ENCODE data around the gene RPL10A.

DNA sequence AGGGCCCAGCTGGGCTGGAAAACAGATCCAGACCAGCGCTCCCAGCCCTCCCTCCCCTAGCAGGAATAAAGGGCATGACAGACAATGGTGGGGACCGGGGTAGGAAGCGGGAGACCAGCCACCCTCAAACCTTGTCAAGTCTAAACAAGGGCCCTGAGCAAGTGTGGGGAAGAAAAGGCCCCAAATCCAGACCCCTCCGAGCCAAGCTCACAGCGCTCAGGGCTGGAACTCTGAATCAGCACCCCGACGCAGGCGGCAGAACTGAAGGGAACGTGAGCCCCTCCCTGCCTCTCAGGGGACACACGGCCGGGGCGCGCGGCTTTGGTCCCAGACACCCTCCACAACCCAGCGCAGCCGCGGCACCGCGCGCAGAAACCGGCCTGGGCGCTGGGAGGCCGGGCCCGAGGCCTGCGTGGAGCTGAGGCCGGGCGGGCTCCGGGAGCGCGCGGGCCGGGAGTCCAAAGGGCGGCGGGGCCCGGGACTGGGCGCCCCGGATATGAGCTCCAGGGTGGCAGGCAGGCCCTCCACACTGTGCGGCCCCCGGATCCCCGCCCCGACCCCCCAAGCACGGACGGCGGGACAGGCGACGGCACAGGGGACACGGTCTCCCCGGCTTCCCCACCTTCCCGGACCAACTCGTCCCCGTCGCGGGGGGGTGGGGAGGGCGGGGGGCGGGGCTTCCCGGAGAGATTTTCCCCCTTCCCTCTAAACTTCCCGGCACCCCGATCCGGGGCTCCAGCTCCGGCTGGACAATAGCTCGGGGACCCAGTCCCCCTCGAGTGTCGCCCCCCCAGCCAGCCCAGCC, 28.0 kb downstream of the RPL10A start:
- no peak for TF ChIP-seq RXRA (IDR thresholded peaks at IDR 0.05; ENCODE audit: insufficient read depth, low read depth, low read length)
- TF ChIP-seq CBX8 (IDR thresholded peaks at IDR 0.05; ENCODE audit: borderline replicate concordance, low read depth, low read length): no peak
- TF ChIP-seq CTCF (IDR thresholded peaks at IDR 0.05; ENCODE audit: control extremely low read depth in 1 of 3, insufficient read depth in 1 of 3, low read depth in 1 of 3, low read length in 3 of 3): no peak
- TF ChIP-seq RAD21 (IDR thresholded peaks at IDR 0.05 in 1 of 2, conservative IDR thresholded peaks at IDR 0.05 in 1 of 2; ENCODE audit: low read depth in 2 of 2, low read length in 2 of 2): no peak
- no peak for TF ChIP-seq ASH2L (IDR thresholded peaks at IDR 0.05; ENCODE audit: low read length)
- TF ChIP-seq ATF2 (IDR thresholded peaks at IDR 0.05; ENCODE audit: low read length): no peak

Measured in H1 (cell line).